NCI-H748 treated with DMSO at 0.1 percent for 48 hours (cell line): ENCODE data around the gene NFE2L2.
A peak's percentile ranks its signal among the peaks of the same experiment; 100 is the strongest.
"Not testable (repeated sequence)": the region's sequence is repeated elsewhere in the genome, so short reads cannot be mapped to it uniquely, and the experiment has no call there.

Experiments used
- DNase-seq: peaks from one replicate; lab custom pipeline; 2025; lab: John Stamatoyannopoulos, UW

Gene NFE2L2

GRCh38 chr2:177234267-177234666 lies 30.3 kb downstream of the NFE2L2 start:
- no peak for DNase-seq

DNA sequence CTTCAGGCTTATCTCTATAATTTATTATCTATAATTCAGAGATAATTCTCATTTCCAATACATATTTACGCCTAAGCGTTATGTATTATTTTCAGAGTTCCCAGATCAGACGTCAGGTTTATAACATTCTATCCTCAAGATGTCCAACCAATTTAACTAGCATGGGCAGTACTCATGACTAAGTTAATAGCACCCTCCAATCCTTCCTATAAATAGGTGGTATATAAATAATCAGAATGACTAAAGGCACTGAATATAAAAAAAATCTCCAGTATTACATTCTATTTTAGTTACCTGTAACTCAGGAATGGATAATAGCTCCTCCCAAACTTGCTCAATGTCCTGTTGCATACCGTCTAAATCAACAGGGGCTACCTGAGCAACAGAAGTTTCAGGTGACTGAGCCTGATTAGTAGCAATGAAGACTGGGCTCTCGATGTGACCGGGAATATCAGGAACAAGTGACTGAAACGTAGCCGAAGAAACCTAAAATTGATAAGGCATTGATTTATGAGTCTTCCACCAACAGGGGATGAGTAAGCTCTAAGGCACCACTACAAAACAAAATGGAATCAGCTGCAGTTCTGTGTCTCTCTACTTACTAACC lies 32.3 kb downstream of the NFE2L2 start:
- DNase-seq: no peak

GRCh38 chr2:177231270-177231669 lies 33.3 kb downstream of the NFE2L2 start:
- DNase-seq: no peak

DNA sequence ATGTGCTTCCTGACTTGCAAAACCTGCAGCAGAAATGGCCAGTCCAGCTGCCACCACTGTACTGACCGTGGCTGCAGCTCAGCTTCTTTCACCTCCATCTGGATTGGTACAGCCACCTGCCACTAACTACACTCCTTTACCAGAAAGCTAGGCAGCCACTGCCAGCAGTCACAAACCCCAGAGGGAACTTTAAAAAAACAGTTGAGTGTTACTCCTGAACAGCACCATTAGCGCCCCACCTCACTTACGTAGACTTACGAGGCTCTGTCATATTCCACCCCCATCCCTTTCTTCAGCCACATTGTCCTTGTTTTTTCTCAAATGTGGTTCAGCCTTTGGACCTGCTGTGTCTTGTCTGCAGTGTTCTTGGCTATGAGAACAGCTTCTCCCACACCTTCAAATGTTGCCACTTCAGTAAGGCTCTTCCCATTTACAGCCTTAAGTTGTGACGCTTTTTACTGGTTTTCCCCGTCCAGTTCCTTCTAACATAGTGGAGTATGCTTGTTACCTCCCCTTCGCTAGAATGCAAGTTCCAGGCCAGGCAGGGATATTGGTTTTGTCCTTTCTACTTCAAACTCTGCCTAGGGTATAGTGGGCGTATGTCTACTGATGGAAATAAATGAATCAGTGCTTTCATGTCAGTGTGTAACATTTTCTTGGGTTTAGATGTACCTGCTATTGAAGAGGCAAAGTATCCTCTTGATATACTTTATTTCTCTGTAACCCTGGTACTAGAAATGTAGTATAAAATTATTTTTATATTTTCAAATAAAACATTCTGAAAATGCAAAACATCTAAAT lies 34.9 kb downstream of the NFE2L2 start:
- no peak for DNase-seq

DNA sequence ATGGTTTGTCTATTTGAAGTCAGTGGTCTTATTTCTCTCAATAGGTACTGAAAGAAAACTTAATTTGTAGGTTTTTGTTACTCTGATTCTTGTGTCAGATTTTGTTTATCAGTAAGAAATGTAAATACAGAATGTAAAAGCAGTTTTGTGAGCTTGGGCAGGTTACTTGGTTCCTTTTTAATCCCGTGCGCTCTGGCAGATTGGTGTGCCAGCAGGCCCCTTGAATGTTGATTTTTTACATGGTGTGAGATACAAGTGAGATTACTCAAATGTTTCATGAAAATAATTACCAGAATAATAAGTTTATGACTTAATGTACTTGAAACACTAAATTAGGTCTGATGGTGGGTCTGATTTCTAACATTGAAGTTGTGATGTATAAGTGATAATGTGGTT lies 38.6 kb downstream of the NFE2L2 start:
- no peak for DNase-seq

GRCh38 chr2:177223436-177223835 lies 41.1 kb downstream of the NFE2L2 start:
- DNase-seq: not testable (repeated sequence)

DNA sequence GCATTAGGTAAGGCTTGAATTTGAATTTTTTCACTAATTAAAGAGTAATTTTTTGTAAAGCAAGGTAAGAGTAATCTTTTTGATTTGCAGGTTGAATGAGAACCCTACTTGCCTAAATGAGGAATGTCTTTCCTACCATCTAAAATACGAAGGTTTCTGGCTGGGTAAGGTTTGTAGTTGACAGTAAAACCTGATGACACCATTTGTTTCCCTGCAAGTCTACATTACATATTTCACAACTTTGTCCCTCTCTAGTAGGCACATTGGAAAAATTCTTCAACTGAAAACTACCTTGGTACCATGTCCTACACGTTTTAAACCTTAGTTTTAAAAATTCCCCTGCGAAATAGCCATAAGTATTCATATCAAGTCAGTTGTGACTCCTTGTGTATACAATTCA lies 42.6 kb downstream of the NFE2L2 start:
- no peak for DNase-seq

DNA sequence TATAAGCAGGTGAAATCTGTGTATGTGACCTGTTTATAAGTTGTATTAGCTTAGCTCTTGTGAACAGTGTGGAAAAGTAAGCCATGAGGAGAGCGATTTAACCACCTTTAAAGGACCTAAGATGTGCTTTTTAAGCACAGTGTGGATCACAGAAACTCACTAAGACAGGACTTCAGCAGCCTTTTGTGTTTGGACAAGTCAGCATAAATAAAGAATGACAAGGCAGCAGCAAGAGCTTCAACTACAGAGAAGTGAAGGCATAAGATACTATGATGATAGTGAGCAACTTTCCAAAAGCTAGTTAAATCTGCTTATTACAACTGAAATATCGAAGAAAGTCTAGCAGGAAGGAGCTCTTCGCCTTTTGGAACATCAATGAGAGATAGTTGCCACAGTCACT lies 43.0 kb downstream of the NFE2L2 start:
- DNase-seq: no peak

DNA sequence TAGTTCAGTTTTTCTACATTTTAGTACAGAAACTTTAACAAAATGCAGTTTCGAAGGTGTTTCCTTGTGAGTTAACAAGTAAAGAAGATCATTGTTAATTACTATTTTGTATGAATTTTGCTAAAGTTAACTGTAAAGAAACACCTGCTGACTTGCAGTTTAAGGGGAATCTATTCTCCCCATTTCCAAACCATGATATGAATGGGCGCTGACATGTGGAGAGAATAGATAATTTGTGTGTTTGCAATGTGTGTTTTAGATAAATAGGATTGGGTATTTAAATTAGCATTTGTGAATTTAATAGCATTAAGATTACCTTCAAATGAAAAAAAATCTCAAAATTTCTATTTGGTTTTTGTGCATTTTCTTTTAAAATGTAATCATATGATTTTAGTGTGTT lies 44.7 kb downstream of the NFE2L2 start:
- DNase-seq: not testable (repeated sequence)

DNA sequence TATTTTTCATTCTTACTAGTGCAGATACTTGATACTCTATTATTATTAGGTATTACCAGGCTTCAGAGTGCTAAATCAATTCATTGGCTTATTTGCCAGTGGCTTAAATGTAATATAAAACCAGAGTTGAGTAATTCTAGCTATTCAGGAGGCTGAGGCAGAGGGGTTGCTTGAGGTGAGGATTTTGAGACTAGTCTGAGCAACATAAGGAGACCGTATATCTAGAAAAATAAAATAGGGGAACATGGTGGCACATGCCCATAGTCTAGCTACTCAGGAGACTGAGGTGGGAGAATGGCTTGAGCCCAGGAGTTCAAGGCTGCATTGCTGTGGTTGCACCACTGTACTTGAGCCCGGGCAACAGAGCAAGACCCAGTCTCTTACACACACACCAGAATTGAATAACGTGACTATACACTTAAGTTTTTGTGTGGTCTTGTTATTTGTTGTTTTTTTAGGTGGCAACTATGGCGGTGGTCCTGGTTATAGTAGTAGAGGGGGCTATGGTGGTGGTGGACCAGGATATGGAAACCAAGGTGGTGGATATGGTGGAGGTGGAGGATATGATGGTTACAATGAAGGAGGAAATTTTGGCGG lies 47.2 kb downstream of the NFE2L2 start:
- no peak for DNase-seq

- peak; percentile 81 for DNase-seq
Observed at GRCh38 chr2:177212891-177213856, 51.4 kb downstream of the NFE2L2 start.

DNA sequence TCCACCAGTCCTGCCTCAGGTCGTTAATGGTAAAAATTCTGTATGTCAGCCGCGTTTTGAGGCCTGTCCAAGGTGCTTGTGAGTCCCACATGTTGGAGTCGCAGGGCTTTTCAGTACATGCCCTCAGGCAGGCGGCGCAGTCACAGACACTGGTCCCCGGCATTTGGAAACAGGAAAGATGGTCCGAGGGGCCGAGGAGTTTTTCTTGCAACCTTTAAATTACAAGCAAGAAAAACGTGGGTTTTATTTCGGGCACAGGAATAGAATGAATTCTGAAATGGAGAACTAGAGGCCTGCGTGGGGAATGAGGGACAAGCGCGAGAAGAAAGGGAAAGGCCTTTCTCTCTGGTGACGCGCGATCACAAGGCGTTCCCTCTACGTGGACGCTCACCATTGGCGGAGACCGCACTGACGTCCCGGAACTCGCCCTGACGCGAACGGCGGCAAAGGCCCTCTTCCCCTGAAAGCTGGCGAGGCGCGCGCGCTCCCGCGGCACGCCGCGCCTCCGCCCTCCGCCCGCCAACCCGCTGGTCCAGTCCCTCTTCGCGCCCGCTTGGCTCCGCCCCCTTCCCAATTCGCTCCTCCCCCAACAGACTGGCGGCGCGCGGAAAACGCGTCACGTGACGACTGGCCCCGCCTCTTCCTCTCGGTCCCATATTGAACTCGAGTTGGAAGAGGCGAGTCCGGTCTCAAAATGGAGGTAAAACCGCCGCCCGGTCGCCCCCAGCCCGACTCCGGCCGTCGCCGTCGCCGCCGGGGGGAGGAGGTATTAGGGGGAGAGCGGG lies 52.2 kb downstream of the NFE2L2 start, which contains the start of gene HNRNPA3:
HNRNPA3 (plus strand) TSS at position 689 of the 785 bp plus-strand sequence; CDS start at position 695, 6 bp downstream.
- DNase-seq: peak; percentile 92

DNA sequence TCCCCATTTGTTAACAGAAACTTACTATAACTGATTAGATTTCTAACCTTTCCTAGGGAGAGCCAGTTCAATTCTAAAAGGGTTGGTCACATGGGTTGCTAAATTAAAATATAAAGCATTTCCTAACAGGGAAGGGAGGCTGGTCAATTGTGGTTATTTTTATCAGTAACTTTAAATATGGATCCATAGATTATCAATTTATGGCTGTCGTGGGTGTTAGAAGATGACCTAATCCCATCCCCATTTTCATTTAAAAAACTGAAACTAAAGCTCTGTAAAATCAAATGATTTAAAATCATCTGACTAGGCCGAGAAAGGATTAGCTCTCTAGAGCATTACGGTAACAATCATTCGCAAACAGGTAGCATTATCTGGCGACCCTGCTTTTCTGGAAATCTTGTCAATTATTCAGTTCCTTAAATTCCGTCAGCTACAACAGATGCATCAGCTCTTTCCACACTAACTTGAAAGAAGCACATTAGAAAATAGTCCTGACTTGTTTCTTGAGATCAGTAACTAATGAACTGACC lies 52.9 kb downstream of the NFE2L2 start:
- DNase-seq: no peak

DNA sequence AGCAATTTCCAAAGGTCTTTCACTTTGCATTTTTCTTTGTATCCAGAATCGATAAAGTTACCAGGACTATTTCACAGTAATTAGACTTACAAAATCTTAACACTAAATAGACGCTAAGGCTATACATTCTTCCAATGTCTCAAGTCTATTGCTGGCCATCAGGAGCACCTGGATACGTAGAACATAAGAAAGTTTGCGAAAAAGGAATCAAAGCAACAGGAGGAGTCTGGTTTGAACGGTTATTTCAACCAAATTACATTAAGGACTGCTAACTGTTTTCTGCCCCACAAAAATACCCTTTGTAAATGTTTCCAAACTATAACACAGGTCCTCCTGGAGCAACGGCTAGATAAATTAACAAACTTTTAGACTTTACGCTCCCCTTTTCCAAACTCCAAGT lies 53.4 kb downstream of the NFE2L2 start:
- DNase-seq: no peak

DNA sequence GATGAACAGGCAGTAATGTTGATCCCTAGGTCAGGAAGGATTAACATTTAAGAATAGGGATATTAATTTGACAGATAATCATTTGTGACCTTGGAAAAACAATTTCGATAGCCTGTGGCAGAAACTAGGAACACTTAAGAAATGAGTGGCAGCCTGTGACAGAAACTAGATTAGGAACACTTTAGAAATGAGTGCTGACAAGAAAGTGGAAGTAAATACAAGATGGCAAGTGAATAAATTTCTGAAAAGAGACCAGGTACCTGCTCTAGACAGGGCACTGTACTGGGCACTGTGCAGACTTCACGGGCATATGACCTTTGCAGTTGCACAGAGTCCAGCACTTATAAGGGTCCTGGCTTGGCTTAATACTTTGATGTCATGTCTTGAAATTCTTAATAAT lies 57.4 kb downstream of the NFE2L2 start:
- no peak for DNase-seq

DNA sequence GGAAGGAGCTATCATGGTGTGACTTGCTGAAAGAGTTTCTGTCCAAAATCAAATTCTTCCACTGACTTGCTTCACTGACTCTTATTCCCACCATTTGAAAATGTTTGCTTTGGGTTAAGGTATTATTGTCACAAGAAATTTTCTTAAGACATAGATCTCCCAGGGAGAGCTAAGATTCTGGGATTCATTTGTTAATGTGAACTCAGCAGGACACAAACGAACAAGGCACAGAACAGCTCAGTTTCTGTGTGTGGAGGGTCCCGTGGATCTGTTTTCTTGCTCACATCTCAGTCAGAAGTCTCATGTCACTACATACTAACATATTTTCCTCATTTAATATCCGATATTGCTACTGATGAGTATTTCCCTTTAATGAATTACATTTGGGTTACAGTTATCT lies 60.1 kb downstream of the NFE2L2 start:
- DNase-seq: no peak

- no peak for DNase-seq
Observed at GRCh38 chr2:177201919-177202346, 62.6 kb downstream of the NFE2L2 start.

DNA sequence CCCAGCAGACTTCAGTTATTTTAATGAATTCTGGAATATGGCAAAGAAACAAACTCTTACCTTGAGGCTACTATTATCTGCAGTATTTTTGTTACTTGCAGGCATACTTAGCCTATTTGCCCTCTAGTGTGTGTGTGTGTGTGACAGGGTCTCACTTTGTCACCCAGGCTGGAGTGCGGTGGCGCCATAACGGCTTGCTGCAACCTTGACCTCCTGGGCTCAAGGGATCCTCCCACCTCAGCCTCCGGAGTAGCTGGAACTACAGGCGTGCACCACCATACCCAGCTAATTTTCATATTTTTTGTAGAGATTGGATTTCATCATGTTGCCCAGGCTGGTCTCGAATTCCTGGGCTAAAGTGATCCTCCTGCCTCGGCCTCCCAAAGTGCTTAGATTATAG lies 64.1 kb downstream of the NFE2L2 start:
- DNase-seq: not testable (repeated sequence)

DNA sequence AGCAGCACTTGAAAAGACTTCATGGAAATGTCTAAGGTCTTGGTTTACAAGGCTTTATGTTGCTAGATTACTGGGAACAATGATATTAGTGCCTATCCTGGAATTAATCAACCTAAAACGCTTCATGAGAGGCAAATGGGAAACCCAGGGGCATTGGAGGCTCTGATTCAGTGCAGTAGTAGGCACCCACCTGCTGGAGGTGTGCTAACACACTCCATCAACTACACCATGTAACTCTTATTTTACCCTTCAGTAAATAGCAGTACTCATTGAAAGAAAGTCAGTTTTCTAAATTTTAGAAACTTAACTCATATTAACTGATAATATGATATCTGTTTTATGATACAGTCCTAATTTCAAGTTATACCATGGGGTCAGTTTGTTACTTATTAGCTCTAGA lies 69.3 kb downstream of the NFE2L2 start:
- DNase-seq: no peak

- DNase-seq: no peak
Observed at GRCh38 chr2:177193240-177193639, 71.3 kb downstream of the NFE2L2 start.

- DNase-seq: no peak
Observed at GRCh38 chr2:177192788-177193187, 71.7 kb downstream of the NFE2L2 start.
